Tibial artery (tissue), 4 donors: Measurements from ENCODE around the gene HINT3.
"Not testable (repeated sequence)": the region's sequence is repeated elsewhere in the genome, so short reads cannot be mapped to it uniquely, and the experiment has no call there.

Experiments
- DNase-seq, 2 donors: peaks; one replicate each; pipeline ENCODE4 v3.0.0-alpha.2; 2019
- H3K27ac ChIP-seq, 2 donors: fragments of 200-600 bp; sonication (generic) in 1 of 2; 1 replicate in 1 of 2; 2 replicates in 1 of 2; pipeline ENCODE4 v1.5.1; 2018 to 2019; ENCODE audit warnings: mild to moderate bottlenecking in 1 of 2
- H3K27me3 ChIP-seq, 2 donors: fragments of 200-600 bp; sonication (generic) in 1 of 2; one replicate each; pipeline versions ENCODE4 v1.5.1 to v1.6.0; 2016 to 2019
- H3K36me3 ChIP-seq, 3 donors: fragments of 200-600 bp; sonication (generic) in 2 of 3; one replicate each; pipeline ENCODE4 v1.5.1; 2016 to 2019; ENCODE audit warnings: mild to moderate bottlenecking in 2 of 3
- H3K4me1 ChIP-seq, 4 donors: fragments of 200-600 bp; sonication (generic) in 2 of 4; 1 replicate in 3 of 4; 2 replicates in 1 of 4; pipeline ENCODE4 v1.5.1; 2016 to 2019
- H3K4me3 ChIP-seq, 2 donors: fragments of 200-600 bp; sonication (generic) in 1 of 2; 1 replicate in 1 of 2; 2 replicates in 1 of 2; pipeline ENCODE4 v1.5.1; 2018 to 2019; ENCODE audit warnings: mild to moderate bottlenecking in 2 of 2
- H3K9me3 ChIP-seq, 3 donors: fragments of 200-600 bp; sonication (generic) in 1 of 3; one replicate each; pipeline ENCODE4 v1.5.1; 2016 to 2019
- CTCF ChIP-seq, 2 experiments: fragments of 200-600 bp in 1 of 2; fragments of 450-650 bp in 1 of 2; IDR thresholded peaks; one replicate each; pipeline ENCODE4 v1.5.1; 2017 to 2019; ENCODE audit warnings: antibody characterized with exemption in 2 of 2, mild to moderate bottlenecking in 1 of 2, moderate library complexity in 1 of 2
- intact Hi-C: fragments of 100-400 bp; cut with DNase I; formaldehyde crosslinking; loops from one replicate; pipeline ENCODE4 v1.15.0; 2023; ENCODE audit warnings: low total_unique reads

Gene HINT3

GRCh38 chr6:126010040-126010439 lies 53.5 kb downstream of the HINT3 start:
- Histone ChIP-seq H3K27me3 (no peaks in the 10 kb centered on the region), H3K36me3 (peaks cover 60 to 70% (median 67%) of the 10 kb centered on the region in 3 donors), H3K4me1 (no peaks in the 10 kb centered on the region), H3K27ac (no peak overlapping the region), H3K4me3 (no peak overlapping the region), H3K9me3 (no peaks in the 10 kb centered on the region)
- no peak for TF ChIP-seq CTCF (IDR thresholded peaks at IDR 0.05)
- intact Hi-C loops: no loop called here
- DNase-seq: no peak

GRCh38 chr6:126015863-126016262 lies 59.3 kb downstream of the HINT3 start:
- no peaks in the 10 kb centered on the region for H3K27me3 ChIP-seq
- DNase-seq: no peak
- no peaks in the 10 kb centered on the region for H3K4me1 ChIP-seq
- H3K36me3 ChIP-seq: peaks cover 52 to 88% (median 69%) of the 10 kb centered on the region in 3 donors
- intact Hi-C loops: no loop called here
- no peaks in the 10 kb centered on the region for H3K9me3 ChIP-seq
- H3K4me3 ChIP-seq: no peak overlapping the region
- no peak for TF ChIP-seq CTCF (IDR thresholded peaks at IDR 0.05)
- no peak overlapping the region for H3K27ac ChIP-seq

- Histone ChIP-seq H3K4me1 (no peaks in the 10 kb centered on the region), H3K9me3 (no peaks in the 10 kb centered on the region), H3K27me3 (no peaks in the 10 kb centered on the region), H3K27ac (no peak overlapping the region), H3K4me3 (no peak overlapping the region), H3K36me3 (peaks cover 52 to 88% (median 68%) of the 10 kb centered on the region in 3 donors)
- no peak for TF ChIP-seq CTCF (IDR thresholded peaks at IDR 0.05)
- intact Hi-C loops: no loop called here
- no peak for DNase-seq
These were observed 60.0 kb downstream of the HINT3 start for GRCh38 chr6:126016591-126016990.

GRCh38 chr6:126017668-126018067 lies 61.1 kb downstream of the HINT3 start:
- no peak for TF ChIP-seq CTCF (IDR thresholded peaks at IDR 0.05)
- no peak for DNase-seq
- no peaks in the 10 kb centered on the region for H3K27me3 ChIP-seq
- intact Hi-C loops: no loop called here
- H3K9me3 ChIP-seq: no peaks in the 10 kb centered on the region
- H3K4me1 ChIP-seq: no peaks in the 10 kb centered on the region
- H3K36me3 ChIP-seq: peaks cover 51 to 88% (median 60%) of the 10 kb centered on the region in 3 donors
- H3K27ac ChIP-seq: no peak overlapping the region
- H3K4me3 ChIP-seq: no peak overlapping the region

- H3K4me3 ChIP-seq: no peak overlapping the region
- intact Hi-C loops: no loop called here
- peaks cover 50 to 81% (median 57%) of the 10 kb centered on the region in 3 donors for H3K36me3 ChIP-seq
- no peaks in the 10 kb centered on the region for H3K27me3 ChIP-seq
- no peak overlapping the region for H3K27ac ChIP-seq
- no peak for TF ChIP-seq CTCF (IDR thresholded peaks at IDR 0.05)
- DNase-seq: no peak
- H3K9me3 ChIP-seq: no peaks in the 10 kb centered on the region
- no peaks in the 10 kb centered on the region for H3K4me1 ChIP-seq
These were observed 63.9 kb downstream of the HINT3 start for GRCh38 chr6:126020305-126021050.

GRCh38 chr6:126023474-126023873 lies 66.9 kb downstream of the HINT3 start:
- H3K4me1 ChIP-seq, intact Hi-C loops, H3K27ac ChIP-seq, H3K27me3 ChIP-seq, DNase-seq, H3K9me3 ChIP-seq, H3K4me3 ChIP-seq: not testable (repeated sequence)
- H3K36me3 ChIP-seq: peaks cover 54 to 81% (median 60%) of the 10 kb centered on the region in 3 donors
